Measurements from ENCODE around the gene SRGAP2C.
"Not testable (repeated sequence)": the region's sequence is repeated elsewhere in the genome, so short reads cannot be mapped to it uniquely, and the experiment has no call there.

SRGAP2C gene

GRCh38 chr1:121423956-121424355, 239.2 kb downstream of the SRGAP2C start:
- not testable (repeated sequence) for DNase-seq (ENCODE audit: low spot score)

- not testable (repeated sequence) for DNase-seq (ENCODE audit: low spot score)
These were observed 248.7 kb downstream of the SRGAP2C start for GRCh38 chr1:121433517-121433916.

GRCh38 chr1:121438862-121439261, 254.1 kb downstream of the SRGAP2C start:
- not testable (repeated sequence) for DNase-seq (ENCODE audit: low spot score)

GRCh38 chr1:121440993-121441392, 256.2 kb downstream of the SRGAP2C start:
- DNase-seq (ENCODE audit: low spot score), result no peak
